Stimulated activated CD4-positive, alpha-beta T cell treated with anti-CD3 and anti-CD28 coated beads, Interleukin-2, amount 100 ng/mL, for 4 hours (primary cell): ENCODE measurements around the gene ANKRD30B.
"Not testable (repeated sequence)": the region's sequence is repeated elsewhere in the genome, so short reads cannot be mapped to it uniquely, and the experiment has no call there.

Experiments
- DNase-seq: peaks from one replicate; pipeline ENCODE4 v3.0.0-alpha.2; 2020; ENCODE audit warnings: low read depth

The ANKRD30B gene

DNA sequence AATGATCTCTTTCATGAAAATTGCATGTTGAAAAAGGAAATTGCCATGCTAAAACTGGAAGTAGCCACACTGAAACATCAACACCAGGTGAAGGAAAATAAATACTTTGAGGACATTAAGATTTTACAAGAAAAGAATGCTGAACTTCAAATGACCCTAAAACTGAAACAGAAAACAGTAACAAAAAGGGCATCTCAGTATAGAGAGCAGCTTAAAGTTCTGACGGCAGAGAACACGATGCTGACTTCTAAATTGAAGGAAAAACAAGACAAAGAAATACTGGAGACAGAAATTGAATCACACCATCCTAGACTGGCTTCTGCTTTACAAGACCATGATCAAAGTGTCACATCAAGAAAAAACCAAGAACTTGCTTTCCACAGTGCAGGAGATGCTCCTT lies 103.6 kb downstream of the ANKRD30B start:
- not testable (repeated sequence) for DNase-seq

- not testable (repeated sequence) for DNase-seq
Measured at GRCh38 chr18:14855634-14856033, 107.7 kb downstream of the ANKRD30B start.

GRCh38 chr18:14856256-14856655 lies 108.3 kb downstream of the ANKRD30B start:
- not testable (repeated sequence) for DNase-seq

DNA sequence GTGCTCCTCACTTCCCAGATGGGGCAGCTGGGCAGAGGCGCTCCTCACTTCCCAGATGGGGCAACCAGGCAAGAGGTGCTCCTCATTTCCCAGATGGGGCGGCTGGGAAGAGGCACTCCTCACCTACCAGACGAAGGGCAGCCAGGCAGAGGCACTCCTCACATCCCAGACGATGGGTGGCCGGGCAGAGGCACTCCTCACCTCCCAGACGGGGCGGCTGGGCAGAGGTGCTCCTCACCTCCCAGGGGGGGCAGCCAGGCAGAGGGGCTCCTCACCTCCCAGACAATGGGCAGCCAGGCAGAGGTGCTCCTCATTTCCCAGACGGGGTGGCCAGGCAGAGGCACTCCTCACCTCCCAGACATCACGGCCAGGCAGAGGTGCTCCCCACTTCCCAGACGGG lies 110.5 kb downstream of the ANKRD30B start:
- DNase-seq, result not testable (repeated sequence)

GRCh38 chr18:14859995-14860394 lies 112.0 kb downstream of the ANKRD30B start:
- DNase-seq, result not testable (repeated sequence)

- DNase-seq, result not testable (repeated sequence)
Measured at GRCh38 chr18:14866426-14866825, 118.5 kb downstream of the ANKRD30B start.

- not testable (repeated sequence) for DNase-seq
Measured at GRCh38 chr18:14867988-14868387, 120.0 kb downstream of the ANKRD30B start.

GRCh38 chr18:14868825-14869224 lies 120.9 kb downstream of the ANKRD30B start:
- not testable (repeated sequence) for DNase-seq

- DNase-seq, result not testable (repeated sequence)
Measured at GRCh38 chr18:14878826-14879225, 130.9 kb downstream of the ANKRD30B start.

DNA sequence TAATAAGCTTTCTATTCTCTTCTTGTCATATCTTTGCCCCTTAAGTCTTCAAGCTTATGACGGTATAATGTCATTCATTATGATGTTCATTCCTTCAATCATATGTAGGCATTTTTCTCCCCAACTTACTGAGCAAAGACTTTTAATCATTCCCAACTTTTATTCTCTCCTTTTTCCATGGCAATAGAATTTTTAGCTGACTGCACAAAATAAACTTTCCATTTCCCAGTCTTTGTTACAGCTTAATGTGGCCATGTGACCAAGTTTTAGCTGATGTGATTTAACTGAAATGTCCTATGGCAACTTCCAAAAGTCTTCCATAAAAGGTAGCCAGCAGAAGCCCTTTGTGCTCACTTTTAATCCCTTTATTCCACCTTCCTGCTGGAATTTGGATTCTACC lies 152.5 kb downstream of the ANKRD30B start:
- DNase-seq, result no peak
